Measurements from ENCODE around the gene TMEM117.
"Not testable (repeated sequence)": the region's sequence is repeated elsewhere in the genome, so short reads cannot be mapped to it uniquely, and the experiment has no call there.

The TMEM117 gene

GRCh38 chr12:44031472-44032185 is 195.7 kb downstream of the TMEM117 start:
- H3K36me3 ChIP-seq (ENCODE audit: control insufficient read depth in 2 of 2, insufficient read depth in 2 of 2, low read length in 2 of 2), result no peaks in the 10 kb centered on the region
- H3K9ac ChIP-seq (ENCODE audit: low read depth in 1 of 2, low read length in 2 of 2), result no peak overlapping the region
- no peak overlapping the region for H3K4me3 ChIP-seq (ENCODE audit: low read length in 2 of 2)
- H3K4me1 ChIP-seq (ENCODE audit: control insufficient read depth in 2 of 2, insufficient read depth in 2 of 2, low read length in 2 of 2), result no peaks in the 10 kb centered on the region
- no peak overlapping the region for H3K27ac ChIP-seq (ENCODE audit: low read depth in 2 of 2, low read length in 2 of 2)
- H3K9me3 ChIP-seq (ENCODE audit: control insufficient read depth in 2 of 2, low read length in 2 of 2), result peaks cover 0 to 4% of the 10 kb centered on the region in 2 donors
- H3K27me3 ChIP-seq (ENCODE audit: control insufficient read depth in 2 of 2, insufficient read depth in 2 of 2, low read length in 2 of 2), result no peaks in the 10 kb centered on the region

DNA sequence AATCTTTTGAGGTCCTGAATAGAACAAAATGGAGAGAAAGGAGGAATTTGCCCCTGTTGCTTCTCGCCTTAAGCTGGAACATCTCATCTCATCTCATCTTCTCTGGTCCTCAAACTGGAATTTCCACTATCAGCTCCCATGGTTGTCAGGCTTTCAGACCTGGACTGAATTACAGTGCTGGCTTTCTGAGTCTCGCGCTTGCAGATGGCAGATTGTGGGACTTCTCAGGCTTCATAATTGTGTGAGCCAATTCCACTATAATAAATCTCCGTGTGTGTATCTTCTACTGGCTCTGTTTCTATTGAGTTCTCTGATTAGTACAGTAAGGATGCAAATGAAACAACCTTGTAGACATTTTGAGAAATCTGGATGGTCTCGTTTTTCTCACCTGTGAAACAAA is 199.0 kb downstream of the TMEM117 start:
- Histone ChIP-seq H3K27me3 (ENCODE audit: control insufficient read depth in 2 of 2, insufficient read depth in 2 of 2, low read length in 2 of 2) (no peaks in the 10 kb centered on the region), H3K4me1 (ENCODE audit: control insufficient read depth in 2 of 2, insufficient read depth in 2 of 2, low read length in 2 of 2) (no peaks in the 10 kb centered on the region), H3K4me3 (ENCODE audit: low read length in 2 of 2) (no peak overlapping the region), H3K9ac (ENCODE audit: low read depth in 1 of 2, low read length in 2 of 2) (no peak overlapping the region), H3K9me3 (ENCODE audit: control insufficient read depth in 2 of 2, low read length in 2 of 2) (peaks cover 0 to 4% of the 10 kb centered on the region in 2 donors), H3K36me3 (ENCODE audit: control insufficient read depth in 2 of 2, insufficient read depth in 2 of 2, low read length in 2 of 2) (no peaks in the 10 kb centered on the region), H3K27ac (ENCODE audit: low read depth in 2 of 2, low read length in 2 of 2) (no peak overlapping the region)

GRCh38 chr12:44036875-44037443 is 201.1 kb downstream of the TMEM117 start:
- H3K27me3 ChIP-seq (ENCODE audit: control insufficient read depth in 2 of 2, insufficient read depth in 2 of 2, low read length in 2 of 2), result no peaks in the 10 kb centered on the region
- H3K9me3 ChIP-seq (ENCODE audit: control insufficient read depth in 2 of 2, low read length in 2 of 2), result no peaks in the 10 kb centered on the region
- H3K36me3 ChIP-seq (ENCODE audit: control insufficient read depth in 2 of 2, insufficient read depth in 2 of 2, low read length in 2 of 2), result no peaks in the 10 kb centered on the region
- no peak overlapping the region for H3K9ac ChIP-seq (ENCODE audit: low read depth in 1 of 2, low read length in 2 of 2)
- no peak overlapping the region for H3K27ac ChIP-seq (ENCODE audit: low read depth in 2 of 2, low read length in 2 of 2)
- H3K4me1 ChIP-seq (ENCODE audit: control insufficient read depth in 2 of 2, insufficient read depth in 2 of 2, low read length in 2 of 2), result no peaks in the 10 kb centered on the region
- H3K4me3 ChIP-seq (ENCODE audit: low read length in 2 of 2), result no peak overlapping the region

DNA sequence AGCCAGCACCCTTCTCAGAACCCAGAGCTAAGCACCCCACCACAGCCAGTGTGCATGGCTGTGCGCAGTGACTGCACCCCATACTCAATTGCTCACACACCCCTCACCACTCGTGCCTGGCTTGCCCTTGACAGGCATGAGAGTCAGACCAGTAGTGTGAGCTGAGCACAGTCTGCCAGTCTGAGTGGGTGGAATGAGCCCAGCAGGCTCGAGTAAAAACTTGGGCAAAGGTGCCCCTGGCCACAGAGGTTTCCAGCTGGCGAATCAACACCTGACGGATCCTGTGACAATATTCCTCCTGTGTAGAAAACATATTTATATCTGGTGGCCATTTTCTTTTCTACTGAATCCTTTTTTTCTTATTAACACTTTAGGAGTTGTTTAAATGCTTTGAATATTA is 202.5 kb downstream of the TMEM117 start:
- H3K9me3 ChIP-seq (ENCODE audit: control insufficient read depth in 2 of 2, low read length in 2 of 2), result no peaks in the 10 kb centered on the region
- H3K4me3 ChIP-seq (ENCODE audit: low read length in 2 of 2), result no peak overlapping the region
- no peak overlapping the region for H3K9ac ChIP-seq (ENCODE audit: low read depth in 1 of 2, low read length in 2 of 2)
- no peaks in the 10 kb centered on the region for H3K27me3 ChIP-seq (ENCODE audit: control insufficient read depth in 2 of 2, insufficient read depth in 2 of 2, low read length in 2 of 2)
- H3K4me1 ChIP-seq (ENCODE audit: control insufficient read depth in 2 of 2, insufficient read depth in 2 of 2, low read length in 2 of 2), result no peaks in the 10 kb centered on the region
- H3K27ac ChIP-seq (ENCODE audit: low read depth in 2 of 2, low read length in 2 of 2), result no peak overlapping the region
- no peaks in the 10 kb centered on the region for H3K36me3 ChIP-seq (ENCODE audit: control insufficient read depth in 2 of 2, insufficient read depth in 2 of 2, low read length in 2 of 2)

DNA sequence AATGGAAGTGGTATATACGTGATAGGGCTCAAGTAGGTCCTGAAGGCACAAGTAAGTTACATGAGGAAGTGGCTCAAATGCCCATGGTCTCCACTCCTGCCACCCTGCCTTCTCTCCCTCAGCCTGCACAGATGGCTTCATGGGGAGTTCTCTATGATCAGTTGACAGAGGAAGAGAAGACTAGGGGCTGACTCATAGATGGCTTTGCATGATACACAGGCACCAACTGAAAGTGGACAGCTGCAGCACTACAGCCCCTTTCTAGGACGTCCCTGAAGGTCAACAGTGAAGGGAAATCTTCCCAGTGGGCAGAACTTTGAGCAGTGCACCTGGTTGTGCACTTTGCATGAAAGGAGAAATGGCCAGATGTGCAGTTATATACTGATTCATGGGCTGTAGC is 208.6 kb downstream of the TMEM117 start:
- not testable (repeated sequence) for H3K9me3 ChIP-seq (ENCODE audit: control insufficient read depth in 2 of 2, low read length in 2 of 2); H3K4me1 ChIP-seq (ENCODE audit: control insufficient read depth in 2 of 2, insufficient read depth in 2 of 2, low read length in 2 of 2); H3K9ac ChIP-seq (ENCODE audit: low read depth in 1 of 2, low read length in 2 of 2); H3K4me3 ChIP-seq (ENCODE audit: low read length in 2 of 2); H3K27ac ChIP-seq (ENCODE audit: low read depth in 2 of 2, low read length in 2 of 2); H3K27me3 ChIP-seq (ENCODE audit: control insufficient read depth in 2 of 2, insufficient read depth in 2 of 2, low read length in 2 of 2); H3K36me3 ChIP-seq (ENCODE audit: control insufficient read depth in 2 of 2, insufficient read depth in 2 of 2, low read length in 2 of 2)

DNA sequence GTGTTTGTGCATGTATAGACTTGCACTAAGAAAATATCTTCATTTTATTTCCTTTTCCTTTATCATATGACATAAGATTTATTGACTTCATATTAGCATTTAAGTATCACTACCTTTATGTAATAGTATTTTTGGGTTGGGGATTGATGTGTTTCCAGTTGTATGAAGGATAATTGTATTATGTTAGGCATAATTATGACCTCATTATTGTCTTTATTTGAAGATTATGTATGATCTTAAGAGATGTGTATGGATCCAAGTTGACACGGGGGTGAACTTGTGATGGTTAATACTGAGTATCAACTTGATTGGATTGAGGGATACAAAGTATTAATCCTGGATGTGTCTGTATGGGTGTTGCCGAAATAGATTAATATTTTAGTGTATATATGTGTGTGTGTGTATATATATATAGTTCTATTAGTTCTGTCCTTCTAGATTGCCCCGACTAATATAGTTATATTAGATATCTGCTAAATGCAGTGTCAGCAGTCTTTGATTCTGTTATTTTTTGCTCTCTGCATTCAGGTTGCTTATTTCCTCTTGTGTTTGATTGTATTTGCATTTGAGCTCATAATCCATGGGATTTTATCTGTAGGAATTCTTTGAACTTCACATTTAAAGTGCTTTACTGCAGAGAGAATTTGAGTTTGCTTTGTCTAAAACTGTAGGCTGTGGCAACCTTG is 211.0 kb downstream of the TMEM117 start:
- no peaks in the 10 kb centered on the region for H3K4me1 ChIP-seq (ENCODE audit: control insufficient read depth in 2 of 2, insufficient read depth in 2 of 2, low read length in 2 of 2)
- no peaks in the 10 kb centered on the region for H3K27me3 ChIP-seq (ENCODE audit: control insufficient read depth in 2 of 2, insufficient read depth in 2 of 2, low read length in 2 of 2)
- H3K36me3 ChIP-seq (ENCODE audit: control insufficient read depth in 2 of 2, insufficient read depth in 2 of 2, low read length in 2 of 2), result no peaks in the 10 kb centered on the region
- no peak overlapping the region for H3K9ac ChIP-seq (ENCODE audit: low read depth in 1 of 2, low read length in 2 of 2)
- H3K9me3 ChIP-seq (ENCODE audit: control insufficient read depth in 2 of 2, low read length in 2 of 2), result no peaks in the 10 kb centered on the region
- H3K4me3 ChIP-seq (ENCODE audit: low read length in 2 of 2), result no peak overlapping the region
- no peak overlapping the region for H3K27ac ChIP-seq (ENCODE audit: low read depth in 2 of 2, low read length in 2 of 2)

GRCh38 chr12:44052554-44052953 is 216.7 kb downstream of the TMEM117 start:
- Histone ChIP-seq H3K27ac (ENCODE audit: low read depth in 2 of 2, low read length in 2 of 2) (no peak overlapping the region), H3K36me3 (ENCODE audit: control insufficient read depth in 2 of 2, insufficient read depth in 2 of 2, low read length in 2 of 2) (no peaks in the 10 kb centered on the region)

DNA sequence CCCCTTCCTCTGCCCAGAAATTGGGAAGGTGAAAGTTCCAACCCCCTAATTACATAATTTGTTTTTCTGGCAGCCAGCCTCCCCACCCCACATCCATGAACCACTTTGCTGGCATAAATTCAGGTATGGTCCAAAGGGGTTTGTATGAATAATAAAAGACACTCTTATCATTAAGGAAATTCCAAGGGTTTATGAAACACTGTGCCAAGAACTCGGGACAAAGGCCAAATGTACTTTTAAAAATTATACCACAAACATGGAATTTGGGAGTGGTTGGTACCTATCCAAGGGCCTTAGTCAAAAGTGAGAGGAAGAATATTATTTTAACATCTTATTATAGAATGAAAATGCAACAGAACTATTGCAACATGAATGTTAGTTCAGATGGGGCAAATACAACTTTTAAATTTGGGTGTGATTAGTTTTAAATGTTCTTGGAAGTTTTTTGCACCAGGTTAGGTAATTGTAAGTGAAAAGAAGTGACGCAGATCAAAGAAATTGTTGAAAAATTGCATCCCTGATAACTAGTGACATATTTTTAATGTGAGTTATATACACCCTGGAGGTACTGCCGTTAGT is 217.8 kb downstream of the TMEM117 start:
- Histone ChIP-seq H3K9me3 (ENCODE audit: control insufficient read depth in 2 of 2, low read length in 2 of 2) (no peaks in the 10 kb centered on the region), H3K9ac (ENCODE audit: low read depth in 1 of 2, low read length in 2 of 2) (no peak overlapping the region), H3K4me1 (ENCODE audit: control insufficient read depth in 2 of 2, insufficient read depth in 2 of 2, low read length in 2 of 2) (no peaks in the 10 kb centered on the region), H3K27me3 (ENCODE audit: control insufficient read depth in 2 of 2, insufficient read depth in 2 of 2, low read length in 2 of 2) (no peaks in the 10 kb centered on the region), H3K27ac (ENCODE audit: low read depth in 2 of 2, low read length in 2 of 2) (no peak overlapping the region), H3K36me3 (ENCODE audit: control insufficient read depth in 2 of 2, insufficient read depth in 2 of 2, low read length in 2 of 2) (no peaks in the 10 kb centered on the region), H3K4me3 (ENCODE audit: low read length in 2 of 2) (no peak overlapping the region)

More at GRCh38 chr12:44052554-44052953, 216.7 kb downstream of the TMEM117 start:
- H3K27me3 ChIP-seq (ENCODE audit: control insufficient read depth in 2 of 2, insufficient read depth in 2 of 2, low read length in 2 of 2), result no peaks in the 10 kb centered on the region
- no peak overlapping the region for H3K9ac ChIP-seq (ENCODE audit: low read depth in 1 of 2, low read length in 2 of 2)
- no peak overlapping the region for H3K4me3 ChIP-seq (ENCODE audit: low read length in 2 of 2)
- H3K9me3 ChIP-seq (ENCODE audit: control insufficient read depth in 2 of 2, low read length in 2 of 2), result no peaks in the 10 kb centered on the region
- H3K4me1 ChIP-seq (ENCODE audit: control insufficient read depth in 2 of 2, insufficient read depth in 2 of 2, low read length in 2 of 2), result no peaks in the 10 kb centered on the region

- Histone ChIP-seq H3K27ac (ENCODE audit: low read depth in 2 of 2, low read length in 2 of 2) (no peak overlapping the region), H3K4me3 (ENCODE audit: low read length in 2 of 2) (no peak overlapping the region), H3K4me1 (ENCODE audit: control insufficient read depth in 2 of 2, insufficient read depth in 2 of 2, low read length in 2 of 2) (no peaks in the 10 kb centered on the region), H3K27me3 (ENCODE audit: control insufficient read depth in 2 of 2, insufficient read depth in 2 of 2, low read length in 2 of 2) (no peaks in the 10 kb centered on the region), H3K36me3 (ENCODE audit: control insufficient read depth in 2 of 2, insufficient read depth in 2 of 2, low read length in 2 of 2) (no peaks in the 10 kb centered on the region), H3K9me3 (ENCODE audit: control insufficient read depth in 2 of 2, low read length in 2 of 2) (no peaks in the 10 kb centered on the region), H3K9ac (ENCODE audit: low read depth in 1 of 2, low read length in 2 of 2) (no peak overlapping the region)
Measured at GRCh38 chr12:44054281-44054680, 218.4 kb downstream of the TMEM117 start.

GRCh38 chr12:44058366-44058765 is 222.5 kb downstream of the TMEM117 start:
- Histone ChIP-seq H3K27me3 (ENCODE audit: control insufficient read depth in 2 of 2, insufficient read depth in 2 of 2, low read length in 2 of 2) (no peaks in the 10 kb centered on the region), H3K4me3 (ENCODE audit: low read length in 2 of 2) (no peak overlapping the region), H3K27ac (ENCODE audit: low read depth in 2 of 2, low read length in 2 of 2) (no peak overlapping the region), H3K9ac (ENCODE audit: low read depth in 1 of 2, low read length in 2 of 2) (no peak overlapping the region), H3K36me3 (ENCODE audit: control insufficient read depth in 2 of 2, insufficient read depth in 2 of 2, low read length in 2 of 2) (no peaks in the 10 kb centered on the region), H3K9me3 (ENCODE audit: control insufficient read depth in 2 of 2, low read length in 2 of 2) (no peaks in the 10 kb centered on the region), H3K4me1 (ENCODE audit: control insufficient read depth in 2 of 2, insufficient read depth in 2 of 2, low read length in 2 of 2) (no peaks in the 10 kb centered on the region)

Data from mucosa of rectum (tissue), 2 donors.